Fibroblast of lung (primary cell): ENCODE data around the gene VPS36.
"Not testable (repeated sequence)": the region's sequence is repeated elsewhere in the genome, so short reads cannot be mapped to it uniquely, and the experiment has no call there.

Source experiments
- EZH2 ChIP-seq: IDR thresholded peaks from 2 replicates; pipeline ENCODE4 v1.5.1; 2012; ENCODE audit warnings: low read length, control low read depth, mild to moderate bottlenecking; ENCODE audit errors: missing control alignments
- TF ChIP-seq, protein P1 (sequence below), 2 donors: IDR thresholded peaks in 1 of 2; conservative IDR thresholded peaks in 1 of 2; 1 replicate in 1 of 2; 2 replicates in 1 of 2; pipeline ENCODE4 v1.5.1; 2011 to 2012; ENCODE audit warnings: low read length in 2 of 2, control low read depth in 1 of 2, inconsistent platforms in 1 of 2, low read depth in 1 of 2, mild to moderate bottlenecking in 1 of 2

GRCh38 chr13:52497979-52498378 lies 47.5 kb upstream of the VPS36 start:
- TF ChIP-seq, protein P1, sequence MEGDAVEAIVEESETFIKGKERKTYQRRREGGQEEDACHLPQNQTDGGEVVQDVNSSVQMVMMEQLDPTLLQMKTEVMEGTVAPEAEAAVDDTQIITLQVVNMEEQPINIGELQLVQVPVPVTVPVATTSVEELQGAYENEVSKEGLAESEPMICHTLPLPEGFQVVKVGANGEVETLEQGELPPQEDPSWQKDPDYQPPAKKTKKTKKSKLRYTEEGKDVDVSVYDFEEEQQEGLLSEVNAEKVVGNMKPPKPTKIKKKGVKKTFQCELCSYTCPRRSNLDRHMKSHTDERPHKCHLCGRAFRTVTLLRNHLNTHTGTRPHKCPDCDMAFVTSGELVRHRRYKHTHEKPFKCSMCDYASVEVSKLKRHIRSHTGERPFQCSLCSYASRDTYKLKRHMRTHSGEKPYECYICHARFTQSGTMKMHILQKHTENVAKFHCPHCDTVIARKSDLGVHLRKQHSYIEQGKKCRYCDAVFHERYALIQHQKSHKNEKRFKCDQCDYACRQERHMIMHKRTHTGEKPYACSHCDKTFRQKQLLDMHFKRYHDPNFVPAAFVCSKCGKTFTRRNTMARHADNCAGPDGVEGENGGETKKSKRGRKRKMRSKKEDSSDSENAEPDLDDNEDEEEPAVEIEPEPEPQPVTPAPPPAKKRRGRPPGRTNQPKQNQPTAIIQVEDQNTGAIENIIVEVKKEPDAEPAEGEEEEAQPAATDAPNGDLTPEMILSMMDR (conservative IDR thresholded peaks at IDR 0.05 in 1 of 2, IDR thresholded peaks at IDR 0.05 in 1 of 2; ENCODE audit: low read depth in 1 of 2, low read length in 2 of 2), result not testable (repeated sequence)
- not testable (repeated sequence) for TF ChIP-seq EZH2
